ENCODE results near the gene NEAT1.

The NEAT1 gene

GRCh38 chr11:65438257-65439151 lies 15.9 kb downstream of the NEAT1 start:
- Histone ChIP-seq H3K36me3 (ENCODE audit: control insufficient read depth, insufficient read depth, low read length) (peaks cover 65% of the 10 kb centered on the region), H3K27me3 (ENCODE audit: control insufficient read depth, insufficient read depth, low read length) (no peaks in the 10 kb centered on the region), H3K9me3 (ENCODE audit: control insufficient read depth, insufficient read depth, low read depth, low read length) (no peaks in the 10 kb centered on the region), H3K4me1 (ENCODE audit: control insufficient read depth, insufficient read depth, low read length) (no peaks in the 10 kb centered on the region; the same call in 1 of the 2 replicates), H3K27ac (ENCODE audit: low read depth, low read length) (no peak overlapping the region), H3K4me3 (ENCODE audit: low read depth, low read length) (no peak overlapping the region), H3K9ac (ENCODE audit: low read length) (no peak overlapping the region)

- Histone ChIP-seq H3K9me3 (ENCODE audit: control insufficient read depth, insufficient read depth, low read depth, low read length) (no peaks in the 10 kb centered on the region), H3K27me3 (ENCODE audit: control insufficient read depth, insufficient read depth, low read length) (no peaks in the 10 kb centered on the region), H3K9ac (ENCODE audit: low read length) (no peak overlapping the region), H3K36me3 (ENCODE audit: control insufficient read depth, insufficient read depth, low read length) (peaks cover 69% of the 10 kb centered on the region), H3K27ac (ENCODE audit: low read depth, low read length) (no peak overlapping the region), H3K4me1 (ENCODE audit: control insufficient read depth, insufficient read depth, low read length) (no peaks in the 10 kb centered on the region; the same call in 1 of the 2 replicates), H3K4me3 (ENCODE audit: low read depth, low read length) (no peak overlapping the region)
Observed at GRCh38 chr11:65439331-65440181, 17.0 kb downstream of the NEAT1 start.

- no peaks in the 10 kb centered on the region; the same call in 1 of the 2 replicates for H3K4me1 ChIP-seq (ENCODE audit: control insufficient read depth, insufficient read depth, low read length)
- peaks cover 61% of the 10 kb centered on the region for H3K36me3 ChIP-seq (ENCODE audit: control insufficient read depth, insufficient read depth, low read length)
- H3K4me3 ChIP-seq (ENCODE audit: low read depth, low read length): no peak overlapping the region
- H3K9ac ChIP-seq (ENCODE audit: low read length): no peak overlapping the region
- H3K27ac ChIP-seq (ENCODE audit: low read depth, low read length): no peak overlapping the region
- H3K9me3 ChIP-seq (ENCODE audit: control insufficient read depth, insufficient read depth, low read depth, low read length): no peaks in the 10 kb centered on the region
- no peaks in the 10 kb centered on the region for H3K27me3 ChIP-seq (ENCODE audit: control insufficient read depth, insufficient read depth, low read length)
Observed at GRCh38 chr11:65440831-65441499, 18.4 kb downstream of the NEAT1 start.

- H3K27me3 ChIP-seq (ENCODE audit: control insufficient read depth, insufficient read depth, low read length): no peaks in the 10 kb centered on the region
- H3K36me3 ChIP-seq (ENCODE audit: control insufficient read depth, insufficient read depth, low read length): peaks cover 48% of the 10 kb centered on the region
- no peaks in the 10 kb centered on the region; the same call in 1 of the 2 replicates for H3K4me1 ChIP-seq (ENCODE audit: control insufficient read depth, insufficient read depth, low read length)
- H3K9ac ChIP-seq (ENCODE audit: low read length): no peak overlapping the region
- no peaks in the 10 kb centered on the region for H3K9me3 ChIP-seq (ENCODE audit: control insufficient read depth, insufficient read depth, low read depth, low read length)
- no peak overlapping the region for H3K27ac ChIP-seq (ENCODE audit: low read depth, low read length)
- no peak overlapping the region for H3K4me3 ChIP-seq (ENCODE audit: low read depth, low read length)
Observed at GRCh38 chr11:65442842-65443331, 20.3 kb downstream of the NEAT1 start.

- H3K27me3 ChIP-seq (ENCODE audit: control insufficient read depth, insufficient read depth, low read length): no peaks in the 10 kb centered on the region
- no peak overlapping the region for H3K9ac ChIP-seq (ENCODE audit: low read length)
- peaks cover 8% of the 10 kb centered on the region; the same call in 1 of the 2 replicates for H3K4me1 ChIP-seq (ENCODE audit: control insufficient read depth, insufficient read depth, low read length)
- peaks cover 36% of the 10 kb centered on the region for H3K36me3 ChIP-seq (ENCODE audit: control insufficient read depth, insufficient read depth, low read length)
- no peak overlapping the region for H3K27ac ChIP-seq (ENCODE audit: low read depth, low read length)
- H3K4me3 ChIP-seq (ENCODE audit: low read depth, low read length): no peak overlapping the region
- no peaks in the 10 kb centered on the region; the same call in 1 of the 2 replicates for H3K9me3 ChIP-seq (ENCODE audit: control insufficient read depth, insufficient read depth, low read depth, low read length)
Observed at GRCh38 chr11:65444314-65445051, 21.9 kb downstream of the NEAT1 start.

- Histone ChIP-seq H3K27ac (ENCODE audit: low read depth, low read length) (no peak overlapping the region), H3K4me3 (ENCODE audit: low read depth, low read length) (no peak overlapping the region), H3K4me1 (ENCODE audit: control insufficient read depth, insufficient read depth, low read length) (peaks cover 8% of the 10 kb centered on the region; the same call in 1 of the 2 replicates), H3K9me3 (ENCODE audit: control insufficient read depth, insufficient read depth, low read depth, low read length) (peaks cover 4% of the 10 kb centered on the region; the same call in 1 of the 2 replicates), H3K36me3 (ENCODE audit: control insufficient read depth, insufficient read depth, low read length) (peaks cover 36% of the 10 kb centered on the region), H3K27me3 (ENCODE audit: control insufficient read depth, insufficient read depth, low read length) (no peaks in the 10 kb centered on the region), H3K9ac (ENCODE audit: low read length) (no peak overlapping the region)
Observed at GRCh38 chr11:65445101-65445603, 22.6 kb downstream of the NEAT1 start.

GRCh38 chr11:65445604-65446445 lies 23.2 kb downstream of the NEAT1 start:
- H3K27ac ChIP-seq (ENCODE audit: low read depth, low read length): no peak overlapping the region
- peaks cover 35% of the 10 kb centered on the region for H3K36me3 ChIP-seq (ENCODE audit: control insufficient read depth, insufficient read depth, low read length)
- peaks cover 8% of the 10 kb centered on the region for H3K9me3 ChIP-seq (ENCODE audit: control insufficient read depth, insufficient read depth, low read depth, low read length)
- no peak overlapping the region for H3K9ac ChIP-seq (ENCODE audit: low read length)
- H3K4me1 ChIP-seq (ENCODE audit: control insufficient read depth, insufficient read depth, low read length): peaks cover 8% of the 10 kb centered on the region; the same call in 1 of the 2 replicates
- no peaks in the 10 kb centered on the region for H3K27me3 ChIP-seq (ENCODE audit: control insufficient read depth, insufficient read depth, low read length)
- no peak overlapping the region for H3K4me3 ChIP-seq (ENCODE audit: low read depth, low read length)

- Histone ChIP-seq H3K27ac (ENCODE audit: low read depth, low read length) (no peak overlapping the region), H3K27me3 (ENCODE audit: control insufficient read depth, insufficient read depth, low read length) (no peaks in the 10 kb centered on the region), H3K4me1 (ENCODE audit: control insufficient read depth, insufficient read depth, low read length) (peaks cover 8% of the 10 kb centered on the region; the same call in 1 of the 2 replicates), H3K9me3 (ENCODE audit: control insufficient read depth, insufficient read depth, low read depth, low read length) (peaks cover 8% of the 10 kb centered on the region), H3K4me3 (ENCODE audit: low read depth, low read length) (no peak overlapping the region), H3K9ac (ENCODE audit: low read length) (no peak overlapping the region), H3K36me3 (ENCODE audit: control insufficient read depth, insufficient read depth, low read length) (peaks cover 32% of the 10 kb centered on the region)
Observed at GRCh38 chr11:65446446-65447277, 24.1 kb downstream of the NEAT1 start.

- no peak overlapping the region for H3K4me3 ChIP-seq (ENCODE audit: low read depth, low read length)
- H3K27me3 ChIP-seq (ENCODE audit: control insufficient read depth, insufficient read depth, low read length): no peaks in the 10 kb centered on the region
- peaks cover 8% of the 10 kb centered on the region; the same call in 1 of the 2 replicates for H3K4me1 ChIP-seq (ENCODE audit: control insufficient read depth, insufficient read depth, low read length)
- H3K27ac ChIP-seq (ENCODE audit: low read depth, low read length): no peak overlapping the region
- peaks cover 8% of the 10 kb centered on the region for H3K9me3 ChIP-seq (ENCODE audit: control insufficient read depth, insufficient read depth, low read depth, low read length)
- H3K36me3 ChIP-seq (ENCODE audit: control insufficient read depth, insufficient read depth, low read length): peaks cover 21% of the 10 kb centered on the region
- no peak overlapping the region for H3K9ac ChIP-seq (ENCODE audit: low read length)
Observed at GRCh38 chr11:65448074-65448417, 25.4 kb downstream of the NEAT1 start.
